HEK293T (cell line): ENCODE results near the gene CYYR1.

Experiments used
- CTCF ChIA-PET: fragments of 350-600 bp; formaldehyde crosslinking; extraction: SDS; loops from one replicate; lab custom pipeline; 2021; ENCODE audit warnings: antibody characterized with exemption, inconsistent platforms; lab: Yijun Ruan, JAX
- POLR2A ChIA-PET: fragments of 350-600 bp; formaldehyde crosslinking; extraction: SDS; loops from one replicate; lab custom pipeline; 2020; ENCODE audit warnings: antibody characterized with exemption, inconsistent platforms; lab: Yijun Ruan, JAX
- DNase-seq: peaks from one replicate; pipeline ENCODE4 v3.0.0; 2012; ENCODE audit warnings: mixed read lengths; ENCODE audit errors: extremely low spot score
- ARNT ChIP-seq: fragments of 450-650 bp; IDR thresholded peaks from 2 replicates; pipeline ENCODE4 v1.6.1; 2017; ENCODE audit warnings: mild to moderate bottlenecking
- BHLHE40 ChIP-seq: fragments of 450-650 bp; IDR thresholded peaks from 2 replicates; pipeline ENCODE4 v1.6.1; 2016; ENCODE audit warnings: mild to moderate bottlenecking, moderate library complexity, borderline replicate concordance
- CTBP1 ChIP-seq: fragments of 450-650 bp; IDR thresholded peaks from 2 replicates; pipeline ENCODE4 v1.6.1; 2016; ENCODE audit warnings: borderline replicate concordance
- ELF4 ChIP-seq: fragments of 450-650 bp; IDR thresholded peaks from 2 replicates; pipeline ENCODE4 v1.6.1; 2017; ENCODE audit warnings: antibody characterized with exemption
- FOXA1 ChIP-seq: fragments of 450-650 bp; IDR thresholded peaks from 2 replicates; pipeline ENCODE4 v1.6.1; 2016; ENCODE audit warnings: mild to moderate bottlenecking
- FOXK2 ChIP-seq: fragments of 450-650 bp; IDR thresholded peaks from 2 replicates; pipeline ENCODE4 v1.6.1; 2016; ENCODE audit warnings: mild to moderate bottlenecking
- FOXM1 ChIP-seq: fragments of 450-650 bp; IDR thresholded peaks from 2 replicates; pipeline ENCODE4 v1.6.1; 2017; ENCODE audit warnings: mild to moderate bottlenecking, borderline replicate concordance
- HDGF ChIP-seq: fragments of 450-650 bp; IDR thresholded peaks from 2 replicates; pipeline ENCODE4 v1.6.1; 2017; ENCODE audit warnings: antibody characterized with exemption, borderline replicate concordance
- L3MBTL2 ChIP-seq: fragments of 450-650 bp; conservative IDR thresholded peaks from 2 replicates; pipeline ENCODE4 v1.6.1; 2016; ENCODE audit warnings: mild to moderate bottlenecking
- LEF1 ChIP-seq: fragments of 450-650 bp; IDR thresholded peaks from 2 replicates; pipeline ENCODE4 v1.6.1; 2017; ENCODE audit warnings: mild to moderate bottlenecking, borderline replicate concordance
- NFRKB ChIP-seq: fragments of 450-650 bp; IDR thresholded peaks from 2 replicates; pipeline ENCODE4 v1.6.1; 2016; ENCODE audit warnings: mild to moderate bottlenecking, moderate library complexity
- SP1 ChIP-seq: fragments of 450-650 bp; IDR thresholded peaks from 2 replicates; pipeline ENCODE4 v1.6.1; 2017
- SUZ12 ChIP-seq: fragments of 450-650 bp; IDR thresholded peaks from 2 replicates; pipeline ENCODE4 v1.6.1; 2016; ENCODE audit warnings: mild to moderate bottlenecking
- TARDBP ChIP-seq: fragments of 450-650 bp; IDR thresholded peaks from 2 replicates; pipeline ENCODE4 v1.6.1; 2016
- ZNF384 ChIP-seq: fragments of 450-650 bp; IDR thresholded peaks from 2 replicates; pipeline ENCODE4 v1.6.1; 2016
- TF ChIP-seq, protein P1 (sequence below): fragments of 450-650 bp; IDR thresholded peaks from 2 replicates; pipeline ENCODE4 v1.6.1; 2016

Gene CYYR1

DNA sequence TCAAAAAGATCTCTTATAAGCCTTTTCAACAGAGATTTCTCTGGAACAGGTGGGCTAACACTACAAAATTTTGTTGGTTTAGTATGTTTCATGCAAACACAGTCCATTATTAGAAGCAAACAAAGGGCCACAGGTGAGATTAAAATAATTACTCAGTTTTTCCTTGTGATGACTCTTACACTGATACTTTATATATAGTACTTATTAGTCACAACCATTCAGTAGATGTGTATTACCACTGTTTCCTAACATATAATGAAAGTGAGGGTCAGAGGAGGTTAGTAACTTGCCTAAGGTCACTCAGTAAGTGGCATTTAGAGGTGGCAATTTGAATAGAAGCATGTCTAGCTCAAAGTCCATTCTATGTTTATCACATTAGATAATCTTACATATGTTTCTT is 44.2 kb downstream of the CYYR1 start:
- no peak for DNase-seq
- CTCF ChIA-PET: no interaction called here
- POLR2A ChIA-PET: no interaction called here
- TF ChIP-seq ELF4 (no peak), SP1 (no peak), NFRKB (no peak), BHLHE40 (no peak), FOXA1 (no peak), FOXK2 (no peak), L3MBTL2 (no peak), FOXM1 (no peak), CTBP1 (no peak), TARDBP (no peak), HDGF (no peak), LEF1 (no peak), ZNF384 (no peak), SUZ12 (no peak), ARNT (no peak)
- TF ChIP-seq, protein P1, sequence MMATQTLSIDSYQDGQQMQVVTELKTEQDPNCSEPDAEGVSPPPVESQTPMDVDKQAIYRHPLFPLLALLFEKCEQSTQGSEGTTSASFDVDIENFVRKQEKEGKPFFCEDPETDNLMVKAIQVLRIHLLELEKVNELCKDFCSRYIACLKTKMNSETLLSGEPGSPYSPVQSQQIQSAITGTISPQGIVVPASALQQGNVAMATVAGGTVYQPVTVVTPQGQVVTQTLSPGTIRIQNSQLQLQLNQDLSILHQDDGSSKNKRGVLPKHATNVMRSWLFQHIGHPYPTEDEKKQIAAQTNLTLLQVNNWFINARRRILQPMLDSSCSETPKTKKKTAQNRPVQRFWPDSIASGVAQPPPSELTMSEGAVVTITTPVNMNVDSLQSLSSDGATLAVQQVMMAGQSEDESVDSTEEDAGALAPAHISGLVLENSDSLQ: no peak

DNA sequence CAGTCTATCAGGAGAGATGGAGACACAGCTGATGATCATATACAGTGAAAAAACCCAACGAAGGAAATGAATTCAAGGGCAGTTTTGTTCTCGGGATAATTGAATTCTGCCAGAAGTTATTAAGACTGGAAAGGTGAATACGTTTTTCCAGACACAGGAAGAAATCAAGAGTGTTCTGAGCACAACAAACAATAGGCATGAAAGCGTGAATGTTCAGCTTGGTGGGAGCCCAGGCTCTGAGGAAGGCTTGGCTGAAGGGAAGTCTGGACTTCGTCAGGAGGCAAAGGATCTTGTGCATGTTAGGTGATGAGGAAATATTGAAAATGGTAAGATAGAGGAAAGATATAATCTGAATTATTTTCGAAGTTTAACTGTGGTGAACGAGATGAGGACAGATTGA is 50.4 kb downstream of the CYYR1 start:
- ChIA-PET CTCF (no interaction called here), POLR2A (no interaction called here)

DNA sequence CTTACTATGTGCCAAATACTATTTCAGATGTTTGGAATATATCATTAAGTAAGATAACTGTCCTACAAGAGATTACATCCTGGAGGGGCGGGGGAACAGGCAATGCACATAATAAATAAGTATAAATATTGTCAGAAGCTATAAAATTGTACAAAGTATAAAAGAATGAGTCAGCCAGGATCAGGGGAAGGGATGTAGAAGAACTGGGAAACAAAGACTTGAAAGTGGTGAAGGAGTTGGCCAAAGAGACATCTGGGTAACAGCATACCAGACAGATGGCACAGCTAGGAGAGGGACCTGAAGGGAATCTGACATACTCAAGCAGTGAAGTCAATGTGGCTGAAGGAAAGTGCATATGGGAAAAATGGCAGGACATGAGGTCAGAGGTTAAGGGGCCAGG is 53.9 kb downstream of the CYYR1 start:
- TF ChIP-seq, protein P1: no peak
- TF ChIP-seq NFRKB: no peak
- no peak for TF ChIP-seq L3MBTL2
- TF ChIP-seq CTBP1: no peak
- no peak for TF ChIP-seq BHLHE40
- no peak for TF ChIP-seq FOXA1
- no peak for TF ChIP-seq FOXK2
- ChIA-PET POLR2A (no interaction called here), CTCF (no interaction called here)
- no peak for DNase-seq

More for the DNA sequence above, 50.4 kb downstream of the CYYR1 start:
- TF ChIP-seq ARNT (no peak), HDGF (no peak), BHLHE40 (no peak), FOXM1 (no peak), SP1 (no peak), L3MBTL2 (no peak), SUZ12 (no peak), NFRKB (no peak), ZNF384 (no peak), ELF4 (no peak), FOXK2 (no peak), FOXA1 (no peak), TARDBP (no peak), CTBP1 (no peak), LEF1 (no peak)
- TF ChIP-seq, protein P1: no peak
- DNase-seq: no peak

DNA sequence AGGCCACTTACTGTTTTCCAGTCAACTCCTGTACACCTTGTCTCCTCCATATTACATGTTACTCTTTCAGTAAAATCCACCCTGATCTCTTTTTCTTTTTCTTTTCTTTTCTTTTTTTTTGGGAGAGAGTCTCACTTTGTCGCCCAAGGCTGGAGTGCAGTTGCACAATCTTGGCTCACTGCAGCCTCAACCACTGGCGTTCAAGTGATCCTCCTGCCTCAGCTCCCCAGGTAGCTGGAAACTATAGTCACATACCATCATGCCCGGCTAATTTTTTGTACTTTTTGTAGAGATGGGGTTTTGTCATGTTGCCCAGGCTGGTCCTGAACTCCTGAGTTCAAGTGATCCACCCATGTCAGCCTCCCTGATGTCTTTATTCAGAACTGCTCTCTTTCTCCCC is 57.8 kb downstream of the CYYR1 start:
- ChIA-PET CTCF (no interaction called here), POLR2A (no interaction called here)
- no peak for DNase-seq
- TF ChIP-seq, protein P1: no peak
- TF ChIP-seq TARDBP (no peak), BHLHE40 (no peak), FOXM1 (no peak), SP1 (no peak), SUZ12 (no peak), HDGF (no peak), LEF1 (no peak), NFRKB (no peak), ARNT (no peak)

DNA sequence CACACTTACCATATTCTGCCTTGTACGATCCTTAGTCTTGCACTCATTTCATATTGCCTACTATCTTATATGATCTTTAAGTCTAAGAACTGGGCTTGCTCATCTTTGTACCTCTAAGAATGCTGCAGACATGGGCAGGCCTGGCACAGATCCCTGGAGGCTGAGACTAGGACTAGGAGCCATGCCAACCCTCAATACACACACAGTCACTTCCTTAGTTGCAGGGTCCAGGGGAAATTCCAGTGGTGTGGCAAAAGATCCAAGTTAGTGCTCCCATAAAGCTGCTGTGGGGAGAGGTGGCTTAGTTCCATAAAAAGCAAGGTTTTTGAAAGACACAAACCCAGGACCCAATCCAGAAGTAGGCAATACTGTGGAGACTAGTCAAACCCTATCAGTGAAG is 59.9 kb downstream of the CYYR1 start:
- TF ChIP-seq FOXK2: no peak
- no peak for TF ChIP-seq FOXM1
- TF ChIP-seq, protein P1: no peak
- no peak for TF ChIP-seq FOXA1
- no peak for TF ChIP-seq SP1
- no peak for TF ChIP-seq CTBP1
- no peak for TF ChIP-seq NFRKB
- TF ChIP-seq ARNT: no peak
- TF ChIP-seq LEF1: no peak
- no peak for TF ChIP-seq ZNF384
- ChIA-PET POLR2A (no interaction called here), CTCF (no interaction called here)
- DNase-seq: no peak
